Stimulated activated CD8-positive, alpha-beta memory T cell treated with anti-CD3 and anti-CD28 coated beads, Interleukin-15, amount 100 ng/mL, for 24 hours (primary cell): ENCODE measurements around the gene OR8B4.
"Not testable (repeated sequence)": the region's sequence is repeated elsewhere in the genome, so short reads cannot be mapped to it uniquely, and the experiment has no call there.

Source experiments
- DNase-seq: peaks from one replicate; pipeline ENCODE4 v3.0.0-alpha.2; 2020; ENCODE audit warnings: low read depth

The OR8B4 gene

GRCh38 chr11:124424384-124424921 lies at the start of gene OR8B4:
Gene OR8B4, minus strand, starts transcription at chr11:124424871. Its CDS starts 0 bp downstream, at chr11:124424871.
- DNase-seq = no peak

GRCh38 chr11:124474079-124474478 lies 49.4 kb upstream of the OR8B4 start:
- no peak for DNase-seq

- no peak for DNase-seq
These were observed 48.8 kb upstream of the OR8B4 start for GRCh38 chr11:124473476-124473875.

- no peak for DNase-seq
These were observed 46.0 kb upstream of the OR8B4 start for GRCh38 chr11:124470561-124471227.

- no peak for DNase-seq
These were observed 42.8 kb upstream of the OR8B4 start for GRCh38 chr11:124467381-124467927.

GRCh38 chr11:124465368-124465767 lies 40.7 kb upstream of the OR8B4 start:
- no peak for DNase-seq

GRCh38 chr11:124463990-124464389 lies 39.3 kb upstream of the OR8B4 start:
- DNase-seq = no peak

GRCh38 chr11:124463324-124463723 lies 38.7 kb upstream of the OR8B4 start:
- no peak for DNase-seq

GRCh38 chr11:124460459-124460858 lies 35.8 kb upstream of the OR8B4 start:
- DNase-seq = no peak

GRCh38 chr11:124459379-124459778 lies 34.7 kb upstream of the OR8B4 start:
- DNase-seq = not testable (repeated sequence)

GRCh38 chr11:124454552-124454951 lies 29.9 kb upstream of the OR8B4 start:
- DNase-seq = no peak

- no peak for DNase-seq
These were observed 22.2 kb upstream of the OR8B4 start for GRCh38 chr11:124446916-124447315.

- DNase-seq = no peak
These were observed 21.0 kb upstream of the OR8B4 start, which contains the start of gene OR8B8 for GRCh38 chr11:124445646-124446150. Gene OR8B8, minus strand, starts transcription at chr11:124445696. Its CDS starts 4,611 bp downstream, at chr11:124441085.

- DNase-seq = no peak
These were observed 18.2 kb upstream of the OR8B4 start for GRCh38 chr11:124442847-124443246.

- DNase-seq = no peak
These were observed 17.8 kb upstream of the OR8B4 start for GRCh38 chr11:124442442-124442841.

- no peak for DNase-seq
These were observed 16.8 kb upstream of the OR8B4 start for GRCh38 chr11:124441519-124441918.

- no peak for DNase-seq
These were observed 16.4 kb upstream of the OR8B4 start for GRCh38 chr11:124441081-124441480.

- DNase-seq = no peak
These were observed 15.9 kb upstream of the OR8B4 start for GRCh38 chr11:124440608-124441007.

- DNase-seq = no peak
These were observed 10.0 kb upstream of the OR8B4 start for GRCh38 chr11:124434699-124435098.

GRCh38 chr11:124429599-124429998 lies 4.9 kb upstream of the OR8B4 start:
- DNase-seq = no peak

- DNase-seq = no peak
These were observed 3.6 kb downstream of the OR8B4 start for GRCh38 chr11:124421043-124421442.

GRCh38 chr11:124415356-124415923 lies 9.2 kb downstream of the OR8B4 start:
- no peak for DNase-seq

GRCh38 chr11:124409906-124410305 lies 14.8 kb downstream of the OR8B4 start:
- no peak for DNase-seq
